ENCODE data around the gene FBXO17. TPM values are rescaled to one million over a fixed set of nuclear protein-coding genes. Genes with fewer than 3 reads are reported as not detected.

FBXO17 gene
- polyA plus RNA-seq, 1 donor from 2014 or later, result not detected

DNA sequence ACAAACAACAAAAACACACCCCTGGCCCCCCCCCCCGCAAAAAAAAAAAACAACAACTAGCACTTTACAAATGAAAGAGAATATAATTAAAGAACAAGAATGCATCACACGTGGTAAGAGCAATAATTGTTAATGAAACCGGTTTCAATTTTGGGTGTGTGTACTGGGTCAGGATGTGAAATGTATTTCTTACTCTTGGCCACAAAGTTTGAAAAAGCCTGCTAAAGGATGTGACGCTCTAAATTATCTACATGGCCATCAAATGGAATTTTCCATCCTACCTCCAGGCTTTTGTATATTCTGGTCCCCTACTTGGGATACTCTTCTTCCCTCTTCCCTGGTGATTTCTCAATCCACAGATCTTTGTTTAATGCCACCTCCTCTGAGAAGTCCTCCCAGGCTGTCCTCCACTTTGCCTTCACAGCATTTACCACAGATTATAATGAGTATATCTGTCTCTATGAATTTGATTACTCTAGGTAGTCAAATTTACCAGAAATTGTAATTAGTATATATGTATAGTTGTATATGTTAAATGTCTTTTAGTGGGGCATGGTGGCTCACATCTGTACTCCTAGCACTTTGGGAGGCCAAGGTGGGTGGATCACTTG lies 47.0 kb downstream of the FBXO17 start:
- no peak overlapping the region for H3K4me3 ChIP-seq (ENCODE audit: low read length)
- TF ChIP-seq POLR2AphosphoS5 (IDR thresholded peaks at IDR 0.05) (no peak), EP300 (conservative IDR thresholded peaks at IDR 0.05; ENCODE audit: poor library complexity, severe bottlenecking) (no peak), MXI1 (conservative IDR thresholded peaks at IDR 0.05; ENCODE audit: poor library complexity, severe bottlenecking) (no peak), RAD21 (conservative IDR thresholded peaks at IDR 0.05) (no peak), REST (IDR thresholded peaks at IDR 0.05; ENCODE audit: borderline replicate concordance) (no peak), EZH2 (IDR thresholded peaks at IDR 0.05; ENCODE audit: borderline replicate concordance, insufficient read depth, low read length, poor library complexity, severe bottlenecking) (no peak), TAF1 (IDR thresholded peaks at IDR 0.05; ENCODE audit: low read depth) (no peak), SMC3 (conservative IDR thresholded peaks at IDR 0.05; ENCODE audit: poor library complexity) (no peak)
- TF ChIP-seq, protein P1, sequence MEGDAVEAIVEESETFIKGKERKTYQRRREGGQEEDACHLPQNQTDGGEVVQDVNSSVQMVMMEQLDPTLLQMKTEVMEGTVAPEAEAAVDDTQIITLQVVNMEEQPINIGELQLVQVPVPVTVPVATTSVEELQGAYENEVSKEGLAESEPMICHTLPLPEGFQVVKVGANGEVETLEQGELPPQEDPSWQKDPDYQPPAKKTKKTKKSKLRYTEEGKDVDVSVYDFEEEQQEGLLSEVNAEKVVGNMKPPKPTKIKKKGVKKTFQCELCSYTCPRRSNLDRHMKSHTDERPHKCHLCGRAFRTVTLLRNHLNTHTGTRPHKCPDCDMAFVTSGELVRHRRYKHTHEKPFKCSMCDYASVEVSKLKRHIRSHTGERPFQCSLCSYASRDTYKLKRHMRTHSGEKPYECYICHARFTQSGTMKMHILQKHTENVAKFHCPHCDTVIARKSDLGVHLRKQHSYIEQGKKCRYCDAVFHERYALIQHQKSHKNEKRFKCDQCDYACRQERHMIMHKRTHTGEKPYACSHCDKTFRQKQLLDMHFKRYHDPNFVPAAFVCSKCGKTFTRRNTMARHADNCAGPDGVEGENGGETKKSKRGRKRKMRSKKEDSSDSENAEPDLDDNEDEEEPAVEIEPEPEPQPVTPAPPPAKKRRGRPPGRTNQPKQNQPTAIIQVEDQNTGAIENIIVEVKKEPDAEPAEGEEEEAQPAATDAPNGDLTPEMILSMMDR (IDR thresholded peaks at IDR 0.05; ENCODE audit: poor library complexity, severe bottlenecking), result no peak
- H3K36me3 ChIP-seq (ENCODE audit: insufficient read depth, low read length), result no peaks in the 10 kb centered on the region
- no peaks in the 10 kb centered on the region for H3K27me3 ChIP-seq (ENCODE audit: insufficient read depth, low read depth, low read length)
- H3F3A ChIP-seq (ENCODE audit: insufficient read depth, low read length, poor library complexity, severe bottlenecking), result no peaks in the 10 kb centered on the region
- H3K4me2 ChIP-seq (ENCODE audit: low read length), result no peak overlapping the region
- no peaks in the 10 kb centered on the region for H3K9me2 ChIP-seq (ENCODE audit: insufficient read depth, low read length)
- no peaks in the 10 kb centered on the region for H3K9me3 ChIP-seq (ENCODE audit: low read length)
- no peak overlapping the region for H3K27ac ChIP-seq (ENCODE audit: low read length)
- no peak overlapping the region for H3K9ac ChIP-seq (ENCODE audit: low read length)
- no peaks in the 10 kb centered on the region for H4K20me1 ChIP-seq (ENCODE audit: insufficient read depth)
- H2AFZ ChIP-seq (ENCODE audit: low read depth, low read length), result no peak overlapping the region
- peaks cover 12% of the 10 kb centered on the region for H3K79me2 ChIP-seq (replicated peaks; ENCODE audit: insufficient read depth, low read length)

DNA sequence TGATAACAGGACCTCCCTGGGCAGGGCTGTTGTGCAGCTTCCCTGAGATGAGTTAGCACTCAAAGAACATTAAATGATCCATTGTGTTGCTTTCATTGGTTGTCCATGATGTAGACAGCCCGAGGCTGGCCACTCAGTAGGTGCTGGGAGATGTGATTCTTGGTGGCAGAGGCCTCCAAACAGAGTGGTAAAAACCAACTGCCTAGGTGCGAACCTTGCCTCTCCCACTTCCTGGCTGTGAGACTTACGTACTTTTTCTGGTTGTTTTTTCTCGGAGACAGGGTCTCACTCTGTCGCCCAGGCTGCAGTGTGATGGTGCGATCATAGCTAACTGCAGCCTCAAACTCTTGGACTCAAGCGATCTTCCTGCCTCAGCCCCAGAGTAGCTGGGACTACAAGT lies 51.2 kb downstream of the FBXO17 start:
- H3K9me2 ChIP-seq (ENCODE audit: insufficient read depth, low read length), result no peaks in the 10 kb centered on the region
- no peaks in the 10 kb centered on the region for H3K36me3 ChIP-seq (ENCODE audit: insufficient read depth, low read length)
- H3K27ac ChIP-seq (ENCODE audit: low read length), result no peak overlapping the region

More for the DNA sequence above, 51.2 kb downstream of the FBXO17 start:
- Histone ChIP-seq H3K27me3 (ENCODE audit: insufficient read depth, low read depth, low read length) (no peaks in the 10 kb centered on the region), H3K4me2 (ENCODE audit: low read length) (no peak overlapping the region), H3F3A (ENCODE audit: insufficient read depth, low read length, poor library complexity, severe bottlenecking) (no peaks in the 10 kb centered on the region), H3K79me2 (replicated peaks; ENCODE audit: insufficient read depth, low read length) (peaks cover 2% of the 10 kb centered on the region), H2AFZ (ENCODE audit: low read depth, low read length) (no peak overlapping the region), H4K20me1 (ENCODE audit: insufficient read depth) (no peaks in the 10 kb centered on the region), H3K4me3 (ENCODE audit: low read length) (no peak overlapping the region), H3K9ac (ENCODE audit: low read length) (no peak overlapping the region), H3K9me3 (ENCODE audit: low read length) (no peaks in the 10 kb centered on the region)
- TF ChIP-seq EZH2 (IDR thresholded peaks at IDR 0.05; ENCODE audit: borderline replicate concordance, insufficient read depth, low read length, poor library complexity, severe bottlenecking) (no peak), EP300 (conservative IDR thresholded peaks at IDR 0.05; ENCODE audit: poor library complexity, severe bottlenecking) (no peak), RAD21 (conservative IDR thresholded peaks at IDR 0.05) (no peak), MXI1 (conservative IDR thresholded peaks at IDR 0.05; ENCODE audit: poor library complexity, severe bottlenecking) (no peak)

Measured in neural cell (in vitro differentiated cells).